IMR-90 (cell line): Measurements from ENCODE around the gene GYS1. TPM values are rescaled to one million over a fixed set of nuclear protein-coding genes. Genes with fewer than 3 reads are reported as not detected.
A peak's percentile ranks its signal among the peaks of the same experiment; 100 is the strongest.

Experiments used
- ATAC-seq: fragments of 200-7000 bp; cut with Tn5 transposase; 2 replicates; pipeline ENCODE4 v1.9.1; 2020; ENCODE audit warnings: low read depth, mild to moderate bottlenecking, moderate library complexity
- BruUV-seq: library from RNA; stranded (reverse); fragments of 400-500 nt; replicated peaks from 2 replicates; lab custom pipeline; 2021; lab: Mats Ljungman, UMichigan
- CTCF ChIA-PET: fragments of 300-600 bp; formaldehyde crosslinking; extraction: SDS; loops from one replicate; lab custom pipeline; 2021; ENCODE audit warnings: antibody characterized with exemption; lab: Yijun Ruan, JAX
- POLR2A ChIA-PET: fragments of 300-600 bp; sonication (Branson Sonifier 250); formaldehyde crosslinking; loops from one replicate; lab custom pipeline; 2022; ENCODE audit warnings: antibody characterized with exemption; ENCODE audit not compliant: unreplicated experiment; lab: Charles Lee
- DNase-seq: peaks from one replicate; pipeline ENCODE4 v3.0.0; 2013
- H2AFZ ChIP-seq: replicated peaks from 2 replicates; pipeline ENCODE3; 2013; ENCODE audit warnings: low read length, mild to moderate bottlenecking; ENCODE audit not compliant: poor library complexity
- H2AK5ac ChIP-seq: 2 replicates; pipeline ENCODE4 v1.6.1; 2013; ENCODE audit warnings: low read depth, low read length, inconsistent platforms
- H2AK9ac ChIP-seq: replicated peaks from 2 replicates; pipeline ENCODE3; 2013; ENCODE audit warnings: mild to moderate bottlenecking, low read depth, low read length, moderate library complexity; ENCODE audit not compliant: poor library complexity
- H2BK120ac ChIP-seq: 2 replicates; pipeline ENCODE4 v1.6.1; 2013; ENCODE audit warnings: low read depth, low read length, inconsistent platforms
- H2BK15ac ChIP-seq: 3 replicates; pipeline ENCODE4 v1.6.1; 2013; ENCODE audit warnings: low read depth, low read length, inconsistent platforms
- H2BK20ac ChIP-seq: 2 replicates; pipeline ENCODE4 v1.6.1; 2013; ENCODE audit warnings: low read depth, mild to moderate bottlenecking, inconsistent platforms, low read length, moderate library complexity
- H2BK5ac ChIP-seq: 2 replicates; pipeline ENCODE4 v1.6.1; 2013; ENCODE audit warnings: mild to moderate bottlenecking, low read depth, low read length, inconsistent platforms; ENCODE audit not compliant: poor library complexity, severe bottlenecking
- H3K14ac ChIP-seq: replicated peaks from 2 replicates; pipeline ENCODE4 v1.6.1; 2013; ENCODE audit warnings: low read depth, low read length, inconsistent platforms
- H3K18ac ChIP-seq: 2 replicates; pipeline ENCODE4 v1.6.1; 2013; ENCODE audit warnings: low read depth, low read length, control low read depth
- H3K23ac ChIP-seq: 2 replicates; pipeline ENCODE4 v1.6.1; 2013; ENCODE audit warnings: low read depth, low read length, inconsistent platforms
- H3K27ac ChIP-seq: 2 replicates; pipeline ENCODE4 v1.5.1; 2013; ENCODE audit warnings: mild to moderate bottlenecking, control low read depth, low read length; ENCODE audit not compliant: insufficient read depth
- H3K27me3 ChIP-seq: 2 replicates; pipeline ENCODE4 v1.6.1; 2013; ENCODE audit warnings: low read length; ENCODE audit not compliant: control insufficient read depth, insufficient read depth
- H3K36me3 ChIP-seq: 2 replicates; pipeline ENCODE4 v1.6.1; 2013; ENCODE audit warnings: low read length, mixed read lengths; ENCODE audit not compliant: control insufficient read depth, insufficient read depth
- H3K4ac ChIP-seq: 2 replicates; pipeline ENCODE4 v1.6.1; 2013; ENCODE audit warnings: low read depth, low read length, inconsistent platforms
- H3K4me1 ChIP-seq: 2 replicates; pipeline ENCODE4 v1.6.1; 2013; ENCODE audit warnings: low read length, mixed read lengths; ENCODE audit not compliant: control insufficient read depth, insufficient read depth
- H3K4me2 ChIP-seq: 2 replicates; pipeline ENCODE4 v1.6.1; 2013; ENCODE audit warnings: low read depth, mild to moderate bottlenecking, control low read depth, low read length, moderate library complexity
- H3K4me3 ChIP-seq: 2 replicates; pipeline ENCODE4 v1.5.1; 2013; ENCODE audit warnings: low read depth, mild to moderate bottlenecking, control low read depth, low read length, moderate library complexity; ENCODE audit not compliant: insufficient read depth
- H3K56ac ChIP-seq: 2 replicates; pipeline ENCODE4 v1.6.1; 2013; ENCODE audit warnings: low read length, inconsistent platforms; ENCODE audit not compliant: insufficient read depth; ENCODE audit errors: extremely low read depth
- H3K79me1 ChIP-seq, 2 experiments: 2 replicates each; pipeline ENCODE4 v1.6.1; 2013; ENCODE audit warnings: low read length in 2 of 2, inconsistent platforms in 1 of 2, low read depth in 1 of 2
- H3K9ac ChIP-seq: 2 replicates; pipeline ENCODE4 v1.6.1; 2013; ENCODE audit warnings: low read depth, low read length, control low read depth
- H3K9me1 ChIP-seq: 2 replicates; pipeline ENCODE4 v1.6.1; 2013; ENCODE audit warnings: low read length, inconsistent platforms; ENCODE audit not compliant: insufficient read depth
- H3K9me3 ChIP-seq: 2 replicates; pipeline ENCODE4 v1.6.1; 2013; ENCODE audit warnings: low read length; ENCODE audit not compliant: control insufficient read depth, insufficient read depth
- H4K20me1 ChIP-seq: 2 replicates; pipeline ENCODE4 v1.6.1; 2013; ENCODE audit warnings: low read length, inconsistent platforms; ENCODE audit not compliant: insufficient read depth
- H4K5ac ChIP-seq: 2 replicates; pipeline ENCODE4 v1.6.1; 2013; ENCODE audit warnings: mild to moderate bottlenecking, low read depth, low read length, control low read depth
- H4K8ac ChIP-seq, 2 experiments: 2 replicates each; pipeline ENCODE4 v1.6.1; 2013; ENCODE audit warnings: low read depth in 2 of 2, low read length in 2 of 2, control low read depth in 1 of 2, inconsistent platforms in 1 of 2
- H4K91ac ChIP-seq: 2 replicates; pipeline ENCODE4 v1.6.1; 2013; ENCODE audit warnings: low read depth, low read length, inconsistent platforms; ENCODE audit not compliant: insufficient read depth
- CEBPB ChIP-seq: IDR thresholded peaks from 2 replicates; pipeline ENCODE4 v1.6.1; 2012; ENCODE audit warnings: low read depth, low read length, improper control_type of control experiment
- MAZ ChIP-seq: IDR thresholded peaks from 2 replicates; pipeline ENCODE4 v1.6.1; 2012; ENCODE audit warnings: low read depth, mild to moderate bottlenecking, low read length, improper control_type of control experiment, moderate library complexity, borderline replicate concordance
- WGBS, 2 experiments: methylation state at CpG; one replicate each; pipeline versions ENCODE4 v1.1.5 to v1.1.7; 2013; ENCODE audit warnings: missing lambda C conversion rate in 2 of 2; ENCODE audit not compliant: insufficient read length in 1 of 2; ENCODE audit errors: extremely low coverage in 2 of 2; 5-methylcytosine and 5-hydroxymethylcytosine counted together
- dilution Hi-C: fragments of 300-500 bp; cut with HindIII; formaldehyde crosslinking; loops from one replicate; pipeline ENCODE4 v1.14.3; 2018; ENCODE audit warnings: low sequenced_read_pairs; ENCODE audit not compliant: unreplicated experiment
- in situ Hi-C: fragments of 300-500 bp; cut with MboI; formaldehyde crosslinking; loops from 3 replicates; pipeline ENCODE4 v1.14.3; 2019; ENCODE audit warnings: low sequenced_read_pairs, inconsistent platforms, mixed read lengths
- intact Hi-C: fragments of 100-400 bp; cut with micrococcal nuclease; formaldehyde crosslinking; loops from 2 replicates; pipeline ENCODE4 v1.10.0; 2022
- polyA plus RNA-seq, 3 experiments: library from polyadenylated mRNA; depleted of rRNA; stranded (reverse); fragments of >200 nt; gene quantifications; 2 replicates each; pipeline ENCODE4 v1.2.3, GENCODE V29; 2012; ENCODE audit warnings: low replicate concordance in 1 of 3
- total RNA-seq: library from RNA; depleted of rRNA; stranded (reverse); fragments of >200 nt; gene quantifications from 2 replicates; pipeline ENCODE4 v1.2.3, GENCODE V29; 2012

GYS1 gene
- total and polyA plus RNA-seq, 2 of the 4 experiments (the other 2 are of a cell fraction), result 38.7 to 72.2 TPM

GRCh38 chr19:48925240-48925843 is 67.8 kb downstream of the GYS1 start:
- H2AK9ac ChIP-seq, result peak overlapping the region; percentile 61
- H3K36me3 ChIP-seq, result peaks cover 22% of the 10 kb centered on the region
- intact Hi-C loops, result no loop called here
- H2BK20ac ChIP-seq, result no peak overlapping the region
- ChIA-PET CTCF (interaction anchor here (0.6 kb wide), 1 partner anchor 23 kb away, joined by 3 read pairs; no protein-coding TSS in a partner anchor), POLR2A (interaction anchor here (0.6 kb wide), 2 partner anchors 10 to 35 kb away, joined by 3 to 11 read pairs; no protein-coding TSS in a partner anchor)
- peaks cover 0 to 5% of the 10 kb centered on the region in 2 experiments; a peak in 1 of 4 replicates for H3K79me1 ChIP-seq
- in situ Hi-C loops, result no loop called here
- ATAC-seq (peak; percentile 62), DNase-seq (peak; percentile 91)
- H3K4me1 ChIP-seq, result peaks cover 11% of the 10 kb centered on the region
- no peak overlapping the region for H2BK5ac ChIP-seq
- H3K9me3 ChIP-seq, result no peaks in the 10 kb centered on the region
- peaks cover 9% of the 10 kb centered on the region; the same call in 1 of the 2 replicates for H3K9me1 ChIP-seq
- no peak overlapping the region for H3K4me2 ChIP-seq
- no peak overlapping the region for H3K9ac ChIP-seq
- H4K91ac ChIP-seq, result no peak overlapping the region
- H4K20me1 ChIP-seq, result no peaks in the 10 kb centered on the region
- H3K27ac ChIP-seq, result no peak overlapping the region
- H3K18ac ChIP-seq, result no peak overlapping the region
- dilution Hi-C loops, result no loop called here
- peak overlapping the region in 1 of 2 experiments; percentile 19; a peak in 1 of 4 replicates for H4K8ac ChIP-seq
- H4K5ac ChIP-seq, result no peak overlapping the region
- H3K4me3 ChIP-seq, result no peak overlapping the region
- H3K23ac ChIP-seq, result 0 out of 2 replicates have a peak overlapping the region, but pooled peaks have one; percentile 1
- no peak overlapping the region for H2BK15ac ChIP-seq
- H3K14ac ChIP-seq, result no peak overlapping the region
- no peaks in the 10 kb centered on the region for H3K27me3 ChIP-seq
- 100% methylated on average over 1 of the region's 11 CpGs; no CpG with 5 or more reads in 1 of the 2 experiments for WGBS, 2 experiments
- no peak overlapping the region for H3K56ac ChIP-seq
- TF ChIP-seq MAZ (0 out of 2 replicates have a peak, but pooled peaks have one; percentile 15), CEBPB (no peak)
- peak overlapping the region; percentile 66; the same call in 1 of the 2 replicates for H2BK120ac ChIP-seq
- H3K4ac ChIP-seq, result peak overlapping the region; percentile 76
- no TSS peak for BruUV-seq
- H2AK5ac ChIP-seq, result peak overlapping the region; percentile 51; the same call in 1 of the 2 replicates
- no peak overlapping the region for H2AFZ ChIP-seq
